Measurements from ENCODE around the gene TRIM2.

The TRIM2 gene

DNA sequence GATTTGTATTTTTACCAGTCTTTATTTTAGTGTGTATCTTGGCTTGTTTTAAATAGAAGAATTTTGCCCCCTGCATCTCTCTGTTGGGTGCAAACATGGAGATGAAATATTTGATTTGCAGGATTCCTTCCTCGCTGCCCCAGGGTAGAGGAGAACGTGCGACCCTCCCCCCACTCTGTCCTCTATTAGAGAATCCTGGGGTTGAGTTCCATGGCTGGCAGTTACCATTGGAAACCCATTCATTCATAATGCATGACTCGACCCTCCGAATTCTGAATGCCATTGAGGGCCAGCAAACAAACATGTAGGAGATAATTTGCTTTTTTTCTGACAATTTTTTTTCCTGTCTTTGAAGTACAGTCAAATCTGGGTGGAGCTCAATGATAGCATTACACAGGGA, 53.7 kb downstream of the TRIM2 start:
- Histone ChIP-seq H3K27me3 (ENCODE audit: control insufficient read depth in 2 of 2, insufficient read depth in 2 of 2, low read length in 2 of 2) (no peaks in the 10 kb centered on the region), H3K4me1 (ENCODE audit: control insufficient read depth in 2 of 2, insufficient read depth in 2 of 2, low read length in 2 of 2) (peaks cover 0 to 16% of the 10 kb centered on the region in 2 donors), H3K9ac (ENCODE audit: low read depth in 1 of 2, low read length in 2 of 2) (no peak overlapping the region), H3K36me3 (ENCODE audit: control insufficient read depth in 2 of 2, insufficient read depth in 2 of 2, low read length in 2 of 2) (peaks cover 5 to 6% of the 10 kb centered on the region in 2 donors), H3K4me3 (ENCODE audit: low read length in 2 of 2) (no peak overlapping the region), H3K9me3 (ENCODE audit: control insufficient read depth in 2 of 2, low read length in 2 of 2) (peaks cover 0 to 2% of the 10 kb centered on the region in 2 donors), H3K27ac (ENCODE audit: low read depth in 2 of 2, low read length in 2 of 2) (no peak overlapping the region)

- Histone ChIP-seq H3K4me1 (ENCODE audit: control insufficient read depth in 2 of 2, insufficient read depth in 2 of 2, low read length in 2 of 2) (peaks cover 0 to 18% of the 10 kb centered on the region in 2 donors), H3K27ac (ENCODE audit: low read depth in 2 of 2, low read length in 2 of 2) (no peak overlapping the region), H3K36me3 (ENCODE audit: control insufficient read depth in 2 of 2, insufficient read depth in 2 of 2, low read length in 2 of 2) (peaks cover 6 to 8% of the 10 kb centered on the region in 2 donors), H3K4me3 (ENCODE audit: low read length in 2 of 2) (no peak overlapping the region), H3K9ac (ENCODE audit: low read depth in 1 of 2, low read length in 2 of 2) (no peak overlapping the region), H3K9me3 (ENCODE audit: control insufficient read depth in 2 of 2, low read length in 2 of 2) (peaks cover 0 to 2% of the 10 kb centered on the region in 2 donors), H3K27me3 (ENCODE audit: control insufficient read depth in 2 of 2, insufficient read depth in 2 of 2, low read length in 2 of 2) (no peaks in the 10 kb centered on the region)
These were observed 54.5 kb downstream of the TRIM2 start for GRCh38 chr4:153258750-153259149.

DNA sequence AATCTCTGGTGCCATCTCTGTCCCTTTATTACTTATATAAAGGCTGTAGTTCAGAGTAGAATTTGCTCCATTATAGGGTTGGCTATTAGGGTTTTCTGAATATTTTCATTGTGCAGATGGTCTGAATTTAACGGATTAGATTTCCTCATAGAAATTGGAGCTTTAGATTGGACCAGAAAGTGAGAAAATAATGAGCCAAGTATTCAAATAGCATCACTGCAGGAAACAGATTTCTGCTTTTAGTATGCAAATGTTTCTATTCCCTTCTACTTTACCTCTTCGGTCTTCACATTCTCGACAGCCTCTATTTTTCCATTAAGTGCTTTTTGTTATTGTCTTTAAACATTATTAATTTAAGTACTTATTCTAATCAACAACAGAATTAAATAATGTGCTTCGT, 55.4 kb downstream of the TRIM2 start:
- Histone ChIP-seq H3K36me3 (ENCODE audit: control insufficient read depth in 2 of 2, insufficient read depth in 2 of 2, low read length in 2 of 2) (peaks cover 6 to 8% of the 10 kb centered on the region in 2 donors), H3K27ac (ENCODE audit: low read depth in 2 of 2, low read length in 2 of 2) (no peak overlapping the region), H3K9ac (ENCODE audit: low read depth in 1 of 2, low read length in 2 of 2) (no peak overlapping the region), H3K4me1 (ENCODE audit: control insufficient read depth in 2 of 2, insufficient read depth in 2 of 2, low read length in 2 of 2) (peaks cover 0 to 18% of the 10 kb centered on the region in 2 donors), H3K4me3 (ENCODE audit: low read length in 2 of 2) (no peak overlapping the region), H3K9me3 (ENCODE audit: control insufficient read depth in 2 of 2, low read length in 2 of 2) (peaks cover 0 to 2% of the 10 kb centered on the region in 2 donors), H3K27me3 (ENCODE audit: control insufficient read depth in 2 of 2, insufficient read depth in 2 of 2, low read length in 2 of 2) (no peaks in the 10 kb centered on the region)

- H3K4me3 ChIP-seq (ENCODE audit: low read length in 2 of 2), result no peak overlapping the region
- peaks cover 0 to 18% of the 10 kb centered on the region in 2 donors for H3K4me1 ChIP-seq (ENCODE audit: control insufficient read depth in 2 of 2, insufficient read depth in 2 of 2, low read length in 2 of 2)
- H3K36me3 ChIP-seq (ENCODE audit: control insufficient read depth in 2 of 2, insufficient read depth in 2 of 2, low read length in 2 of 2), result peaks cover 6 to 8% of the 10 kb centered on the region in 2 donors
- no peaks in the 10 kb centered on the region for H3K27me3 ChIP-seq (ENCODE audit: control insufficient read depth in 2 of 2, insufficient read depth in 2 of 2, low read length in 2 of 2)
- H3K27ac ChIP-seq (ENCODE audit: low read depth in 2 of 2, low read length in 2 of 2), result no peak overlapping the region
- H3K9ac ChIP-seq (ENCODE audit: low read depth in 1 of 2, low read length in 2 of 2), result no peak overlapping the region
- H3K9me3 ChIP-seq (ENCODE audit: control insufficient read depth in 2 of 2, low read length in 2 of 2), result peaks cover 0 to 2% of the 10 kb centered on the region in 2 donors
These were observed 55.9 kb downstream of the TRIM2 start for GRCh38 chr4:153260132-153260531.

- H3K27ac ChIP-seq (ENCODE audit: low read depth in 2 of 2, low read length in 2 of 2), result peak overlapping the region; percentile 41 to 65
- peaks cover 0 to 2% of the 10 kb centered on the region in 2 donors for H3K9me3 ChIP-seq (ENCODE audit: control insufficient read depth in 2 of 2, low read length in 2 of 2)
- H3K36me3 ChIP-seq (ENCODE audit: control insufficient read depth in 2 of 2, insufficient read depth in 2 of 2, low read length in 2 of 2), result peaks cover 6% of the 10 kb centered on the region in 2 donors
- H3K4me3 ChIP-seq (ENCODE audit: low read length in 2 of 2), result no peak overlapping the region
- H3K27me3 ChIP-seq (ENCODE audit: control insufficient read depth in 2 of 2, insufficient read depth in 2 of 2, low read length in 2 of 2), result no peaks in the 10 kb centered on the region
- H3K4me1 ChIP-seq (ENCODE audit: control insufficient read depth in 2 of 2, insufficient read depth in 2 of 2, low read length in 2 of 2), result peaks cover 0 to 18% of the 10 kb centered on the region in 2 donors
- H3K9ac ChIP-seq (ENCODE audit: low read depth in 1 of 2, low read length in 2 of 2), result no peak overlapping the region
These were observed 56.5 kb downstream of the TRIM2 start for GRCh38 chr4:153260553-153261300.

DNA sequence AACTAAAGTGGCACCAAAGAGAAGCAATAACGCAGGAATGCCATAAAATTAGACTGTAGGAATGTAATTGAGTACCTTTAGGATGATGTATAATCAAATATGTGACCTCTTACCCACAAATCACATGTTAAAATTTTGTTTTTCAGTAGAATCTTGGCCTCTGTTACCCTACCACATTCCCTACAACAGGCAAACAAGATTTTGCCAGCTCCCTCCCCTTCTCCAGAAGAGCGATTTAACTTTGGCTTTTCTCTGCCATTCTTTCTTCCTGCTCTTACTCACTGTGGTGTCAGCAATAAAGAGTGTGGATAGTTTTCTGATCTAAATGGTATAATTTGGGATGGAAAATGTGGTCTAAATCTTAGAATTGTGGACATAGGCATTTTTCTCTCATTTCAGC, 57.2 kb downstream of the TRIM2 start:
- Histone ChIP-seq H3K4me3 (ENCODE audit: low read length in 2 of 2) (no peak overlapping the region), H3K9ac (ENCODE audit: low read depth in 1 of 2, low read length in 2 of 2) (no peak overlapping the region), H3K36me3 (ENCODE audit: control insufficient read depth in 2 of 2, insufficient read depth in 2 of 2, low read length in 2 of 2) (peaks cover 6% of the 10 kb centered on the region in 2 donors), H3K27me3 (ENCODE audit: control insufficient read depth in 2 of 2, insufficient read depth in 2 of 2, low read length in 2 of 2) (no peaks in the 10 kb centered on the region), H3K9me3 (ENCODE audit: control insufficient read depth in 2 of 2, low read length in 2 of 2) (peaks cover 0 to 2% of the 10 kb centered on the region in 2 donors), H3K27ac (ENCODE audit: low read depth in 2 of 2, low read length in 2 of 2) (peak overlapping the region; percentile 41 to 65), H3K4me1 (ENCODE audit: control insufficient read depth in 2 of 2, insufficient read depth in 2 of 2, low read length in 2 of 2) (peaks cover 0 to 18% of the 10 kb centered on the region in 2 donors)

- no peak overlapping the region for H3K4me3 ChIP-seq (ENCODE audit: low read length in 2 of 2)
- peaks cover 3 to 18% of the 10 kb centered on the region in 2 donors for H3K4me1 ChIP-seq (ENCODE audit: control insufficient read depth in 2 of 2, insufficient read depth in 2 of 2, low read length in 2 of 2)
- H3K9me3 ChIP-seq (ENCODE audit: control insufficient read depth in 2 of 2, low read length in 2 of 2), result peaks cover 0 to 2% of the 10 kb centered on the region in 2 donors
- H3K36me3 ChIP-seq (ENCODE audit: control insufficient read depth in 2 of 2, insufficient read depth in 2 of 2, low read length in 2 of 2), result peaks cover 6% of the 10 kb centered on the region in 2 donors
- H3K27me3 ChIP-seq (ENCODE audit: control insufficient read depth in 2 of 2, insufficient read depth in 2 of 2, low read length in 2 of 2), result no peaks in the 10 kb centered on the region
- no peak overlapping the region for H3K9ac ChIP-seq (ENCODE audit: low read depth in 1 of 2, low read length in 2 of 2)
- H3K27ac ChIP-seq (ENCODE audit: low read depth in 2 of 2, low read length in 2 of 2), result peak overlapping the region; percentile 41 to 65
These were observed 57.7 kb downstream of the TRIM2 start for GRCh38 chr4:153261914-153262313.

DNA sequence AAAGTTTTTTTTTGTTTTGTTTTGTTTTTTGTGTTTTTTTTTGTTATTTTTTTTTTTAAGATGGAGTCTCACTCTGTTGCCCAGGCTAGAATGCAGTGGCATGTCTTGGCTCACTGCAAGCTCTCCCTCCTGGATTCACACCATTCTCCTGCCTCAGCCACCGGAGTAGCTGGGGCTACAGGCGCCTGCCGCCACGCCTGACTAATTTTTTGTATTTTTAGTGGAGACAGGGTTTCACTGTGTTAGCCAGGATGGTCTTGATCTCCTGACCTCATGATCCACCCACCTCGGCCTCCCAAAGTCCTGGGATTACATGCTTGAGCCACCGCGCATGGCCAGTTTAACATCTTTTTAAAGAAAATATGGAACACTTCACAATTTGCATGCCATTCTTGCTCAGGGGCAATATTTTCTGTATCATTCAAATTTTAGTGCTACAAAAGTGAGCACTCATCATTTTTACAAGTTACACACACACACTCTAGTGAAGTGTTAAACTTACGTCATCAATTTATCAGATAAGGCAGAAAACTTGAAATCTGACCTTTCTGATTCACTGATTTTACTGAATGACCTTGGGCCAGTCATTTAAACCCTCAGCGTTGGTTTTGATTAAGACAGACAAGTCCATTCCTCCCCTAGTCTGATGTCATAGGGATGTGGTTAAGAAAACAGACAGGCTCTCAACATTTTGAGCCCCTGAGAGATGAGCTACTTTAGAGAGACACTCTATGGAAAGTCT, 61.2 kb downstream of the TRIM2 start:
- no peaks in the 10 kb centered on the region for H3K27me3 ChIP-seq (ENCODE audit: control insufficient read depth in 2 of 2, insufficient read depth in 2 of 2, low read length in 2 of 2)
- no peak overlapping the region for H3K9ac ChIP-seq (ENCODE audit: low read depth in 1 of 2, low read length in 2 of 2)
- H3K9me3 ChIP-seq (ENCODE audit: control insufficient read depth in 2 of 2, low read length in 2 of 2), result peaks cover 0 to 2% of the 10 kb centered on the region in 2 donors
- H3K4me3 ChIP-seq (ENCODE audit: low read length in 2 of 2), result no peak overlapping the region
- H3K36me3 ChIP-seq (ENCODE audit: control insufficient read depth in 2 of 2, insufficient read depth in 2 of 2, low read length in 2 of 2), result peaks cover 0 to 5% of the 10 kb centered on the region in 2 donors
- H3K4me1 ChIP-seq (ENCODE audit: control insufficient read depth in 2 of 2, insufficient read depth in 2 of 2, low read length in 2 of 2), result peaks cover 12 to 29% of the 10 kb centered on the region in 2 donors
- no peak overlapping the region for H3K27ac ChIP-seq (ENCODE audit: low read depth in 2 of 2, low read length in 2 of 2)

DNA sequence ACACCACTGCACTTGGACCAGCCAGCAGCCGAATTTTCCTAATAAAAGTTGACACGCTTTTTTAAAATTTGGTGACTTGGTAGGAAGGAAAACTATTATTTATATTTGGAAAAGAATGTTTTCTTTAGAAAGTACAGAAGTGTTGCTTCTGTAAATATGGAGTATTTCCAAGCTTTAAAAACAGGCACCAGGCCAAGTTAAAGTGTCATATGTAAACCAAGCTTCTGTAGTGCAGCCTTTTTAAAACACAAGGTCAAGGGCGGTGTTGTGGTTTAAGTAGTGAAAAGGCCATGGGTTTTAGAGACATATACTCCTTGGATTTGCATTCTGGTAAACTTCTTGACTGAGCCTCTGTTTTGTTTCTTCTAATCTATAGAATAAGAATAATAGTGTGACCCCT, 62.7 kb downstream of the TRIM2 start:
- Histone ChIP-seq H3K27me3 (ENCODE audit: control insufficient read depth in 2 of 2, insufficient read depth in 2 of 2, low read length in 2 of 2) (no peaks in the 10 kb centered on the region), H3K4me1 (ENCODE audit: control insufficient read depth in 2 of 2, insufficient read depth in 2 of 2, low read length in 2 of 2) (peaks cover 12 to 26% of the 10 kb centered on the region in 2 donors), H3K4me3 (ENCODE audit: low read length in 2 of 2) (no peak overlapping the region), H3K9ac (ENCODE audit: low read depth in 1 of 2, low read length in 2 of 2) (no peak overlapping the region), H3K9me3 (ENCODE audit: control insufficient read depth in 2 of 2, low read length in 2 of 2) (peaks cover 0 to 1% of the 10 kb centered on the region in 2 donors), H3K27ac (ENCODE audit: low read depth in 2 of 2, low read length in 2 of 2) (peak overlapping the region in 1 of 2 donors; percentile 14), H3K36me3 (ENCODE audit: control insufficient read depth in 2 of 2, insufficient read depth in 2 of 2, low read length in 2 of 2) (peaks cover 0 to 11% of the 10 kb centered on the region in 2 donors)

DNA sequence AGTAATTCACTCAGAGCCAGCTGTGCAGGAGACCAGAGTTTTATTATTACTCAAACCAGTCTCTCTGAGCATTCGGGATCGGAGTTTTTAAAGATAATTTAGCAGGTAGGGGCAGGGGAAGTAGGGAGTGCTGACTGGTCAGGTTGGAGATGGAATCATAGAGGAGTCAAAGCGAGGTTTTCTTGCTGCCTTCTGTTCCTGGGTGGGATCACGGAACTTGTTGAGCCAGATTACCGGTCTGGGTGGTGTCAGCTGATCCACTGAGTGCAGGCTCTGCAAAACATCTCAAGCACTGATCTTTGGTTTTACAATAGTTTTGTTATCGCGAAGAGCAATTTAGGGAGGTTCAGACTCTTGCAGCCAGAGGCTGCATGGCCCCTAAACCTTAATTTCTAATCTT, 63.6 kb downstream of the TRIM2 start:
- H3K27me3 ChIP-seq (ENCODE audit: control insufficient read depth in 2 of 2, insufficient read depth in 2 of 2, low read length in 2 of 2), result no peaks in the 10 kb centered on the region
- H3K4me1 ChIP-seq (ENCODE audit: control insufficient read depth in 2 of 2, insufficient read depth in 2 of 2, low read length in 2 of 2), result peaks cover 12 to 19% of the 10 kb centered on the region in 2 donors
- H3K9ac ChIP-seq (ENCODE audit: low read depth in 1 of 2, low read length in 2 of 2), result peak overlapping the region in 1 of 2 donors; percentile 18
- H3K4me3 ChIP-seq (ENCODE audit: low read length in 2 of 2), result no peak overlapping the region
- H3K9me3 ChIP-seq (ENCODE audit: control insufficient read depth in 2 of 2, low read length in 2 of 2), result no peaks in the 10 kb centered on the region
- H3K27ac ChIP-seq (ENCODE audit: low read depth in 2 of 2, low read length in 2 of 2), result peak overlapping the region; percentile 57 to 74
- peaks cover 0 to 14% of the 10 kb centered on the region in 2 donors for H3K36me3 ChIP-seq (ENCODE audit: control insufficient read depth in 2 of 2, insufficient read depth in 2 of 2, low read length in 2 of 2)

All from mucosa of rectum (tissue), 2 donors.